Sigmoid colon (tissue), 4 donors: ENCODE measurements around the gene SLC9A9.

Experiments
- CTCF ChIP-seq, 4 experiments: fragments of 450-650 bp in 3 of 4; fragments of 200-600 bp in 1 of 4; IDR thresholded peaks; one replicate each; pipeline ENCODE4 v1.5.1; 2016 to 2019; ENCODE audit warnings: antibody characterized with exemption in 4 of 4, mild to moderate bottlenecking in 3 of 4, moderate library complexity in 2 of 4
- EP300 ChIP-seq, 4 donors: sonication (generic); formaldehyde crosslinking; IDR thresholded peaks; one replicate each; pipeline ENCODE4 v1.6.1; 2017; ENCODE audit warnings: antibody characterized with exemption in 4 of 4
- POLR2AphosphoS5 ChIP-seq, 4 donors: sonication (generic); formaldehyde crosslinking; IDR thresholded peaks; one replicate each; pipeline ENCODE4 v1.6.1; 2017; ENCODE audit warnings: antibody characterized with exemption in 4 of 4

DNA sequence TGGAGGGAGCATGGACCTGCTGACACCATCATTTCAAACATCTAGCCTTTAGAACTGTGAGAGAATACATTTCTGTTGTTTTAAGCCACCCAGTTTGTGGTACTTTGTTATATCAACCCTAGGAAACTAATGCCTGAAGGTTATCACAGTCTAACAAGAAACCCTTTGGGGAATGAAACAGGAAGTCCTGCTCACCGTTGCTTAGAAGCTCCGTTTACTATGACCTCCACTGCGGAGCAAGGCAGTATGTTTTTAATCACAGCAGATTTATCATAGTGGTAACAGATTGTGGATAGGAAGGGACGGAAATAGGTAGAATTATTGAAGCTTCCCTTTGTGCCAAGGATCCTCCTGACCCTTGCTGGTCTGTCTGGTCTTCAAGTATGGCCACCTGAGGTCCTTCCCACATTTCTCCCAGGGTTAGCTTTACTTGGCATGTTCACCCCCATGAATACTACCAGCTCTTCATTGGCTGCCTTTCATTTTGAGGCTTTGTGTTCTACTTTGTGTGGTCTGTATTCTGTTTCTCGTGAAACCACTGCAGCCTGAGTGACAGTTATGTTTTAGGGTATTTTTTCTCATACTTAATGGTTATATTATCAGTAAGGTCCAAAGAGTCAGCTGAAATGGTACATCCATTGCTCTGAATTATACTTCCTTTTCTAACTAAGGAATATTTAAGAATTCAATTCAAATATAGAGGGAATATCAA lies 527.1 kb downstream of the SLC9A9 start:
- TF ChIP-seq CTCF (IDR thresholded peaks at IDR 0.05) = no peak
- TF ChIP-seq EP300 (IDR thresholded peaks at IDR 0.05) = no peak
- TF ChIP-seq POLR2AphosphoS5 (IDR thresholded peaks at IDR 0.05) = no peak
